Tibial artery (tissue), 4 donors: ENCODE data around the gene CPSF3.
"Not testable (repeated sequence)": the region's sequence is repeated elsewhere in the genome, so short reads cannot be mapped to it uniquely, and the experiment has no call there.

Experiments used
- DNase-seq, 2 donors: peaks; one replicate each; pipeline ENCODE4 v3.0.0-alpha.2; 2019
- H3K27ac ChIP-seq, 2 donors: fragments of 200-600 bp; sonication (generic) in 1 of 2; 1 replicate in 1 of 2; 2 replicates in 1 of 2; pipeline ENCODE4 v1.5.1; 2018 to 2019; ENCODE audit warnings: mild to moderate bottlenecking in 1 of 2
- H3K27me3 ChIP-seq, 2 donors: fragments of 200-600 bp; sonication (generic) in 1 of 2; one replicate each; pipeline versions ENCODE4 v1.5.1 to v1.6.0; 2016 to 2019
- H3K36me3 ChIP-seq, 3 donors: fragments of 200-600 bp; sonication (generic) in 2 of 3; one replicate each; pipeline ENCODE4 v1.5.1; 2016 to 2019; ENCODE audit warnings: mild to moderate bottlenecking in 2 of 3
- H3K4me1 ChIP-seq, 4 donors: fragments of 200-600 bp; sonication (generic) in 2 of 4; 1 replicate in 3 of 4; 2 replicates in 1 of 4; pipeline ENCODE4 v1.5.1; 2016 to 2019
- H3K4me3 ChIP-seq, 2 donors: fragments of 200-600 bp; sonication (generic) in 1 of 2; 1 replicate in 1 of 2; 2 replicates in 1 of 2; pipeline ENCODE4 v1.5.1; 2018 to 2019; ENCODE audit warnings: mild to moderate bottlenecking in 2 of 2
- H3K9me3 ChIP-seq, 3 donors: fragments of 200-600 bp; sonication (generic) in 1 of 3; one replicate each; pipeline ENCODE4 v1.5.1; 2016 to 2019
- intact Hi-C: fragments of 100-400 bp; cut with DNase I; formaldehyde crosslinking; loops from one replicate; pipeline ENCODE4 v1.15.0; 2023; ENCODE audit warnings: low total_unique reads
- TF ChIP-seq, protein P1 (sequence below), 2 experiments: fragments of 200-600 bp in 1 of 2; fragments of 450-650 bp in 1 of 2; IDR thresholded peaks; one replicate each; pipeline ENCODE4 v1.5.1; 2017 to 2019; ENCODE audit warnings: antibody characterized with exemption in 2 of 2, mild to moderate bottlenecking in 1 of 2, moderate library complexity in 1 of 2

Gene CPSF3

DNA sequence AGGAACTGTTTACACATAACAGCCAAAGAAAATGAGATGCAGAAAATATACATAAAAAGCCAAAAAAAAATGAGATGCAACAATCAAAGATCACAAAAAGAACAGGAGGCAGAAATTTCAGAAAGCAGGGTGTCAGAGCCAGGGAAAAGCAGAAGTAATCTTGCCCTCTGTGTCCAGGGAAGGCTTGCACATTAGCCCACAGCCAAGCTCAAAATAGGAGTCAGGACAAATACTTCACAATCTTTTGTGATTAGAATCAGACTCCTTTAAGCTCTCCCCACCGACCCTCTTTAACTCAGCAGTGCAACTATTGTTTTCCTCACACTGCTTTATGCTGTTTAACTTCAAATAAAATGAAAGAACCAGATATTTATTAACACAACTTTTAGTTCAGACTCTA, 85.5 kb downstream of the CPSF3 start:
- H3K4me3 ChIP-seq, result no peak overlapping the region
- peaks cover 0 to 21% (median 0%) of the 10 kb centered on the region in 4 donors for H3K4me1 ChIP-seq
- no peak for DNase-seq
- intact Hi-C loops, result no loop called here
- peak overlapping the region in 1 of 2 donors; percentile 35 for H3K27ac ChIP-seq
- H3K9me3 ChIP-seq, result no peaks in the 10 kb centered on the region
- H3K36me3 ChIP-seq, result peaks cover 19 to 61% (median 60%) of the 10 kb centered on the region in 3 donors
- TF ChIP-seq, protein P1, sequence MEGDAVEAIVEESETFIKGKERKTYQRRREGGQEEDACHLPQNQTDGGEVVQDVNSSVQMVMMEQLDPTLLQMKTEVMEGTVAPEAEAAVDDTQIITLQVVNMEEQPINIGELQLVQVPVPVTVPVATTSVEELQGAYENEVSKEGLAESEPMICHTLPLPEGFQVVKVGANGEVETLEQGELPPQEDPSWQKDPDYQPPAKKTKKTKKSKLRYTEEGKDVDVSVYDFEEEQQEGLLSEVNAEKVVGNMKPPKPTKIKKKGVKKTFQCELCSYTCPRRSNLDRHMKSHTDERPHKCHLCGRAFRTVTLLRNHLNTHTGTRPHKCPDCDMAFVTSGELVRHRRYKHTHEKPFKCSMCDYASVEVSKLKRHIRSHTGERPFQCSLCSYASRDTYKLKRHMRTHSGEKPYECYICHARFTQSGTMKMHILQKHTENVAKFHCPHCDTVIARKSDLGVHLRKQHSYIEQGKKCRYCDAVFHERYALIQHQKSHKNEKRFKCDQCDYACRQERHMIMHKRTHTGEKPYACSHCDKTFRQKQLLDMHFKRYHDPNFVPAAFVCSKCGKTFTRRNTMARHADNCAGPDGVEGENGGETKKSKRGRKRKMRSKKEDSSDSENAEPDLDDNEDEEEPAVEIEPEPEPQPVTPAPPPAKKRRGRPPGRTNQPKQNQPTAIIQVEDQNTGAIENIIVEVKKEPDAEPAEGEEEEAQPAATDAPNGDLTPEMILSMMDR (IDR thresholded peaks at IDR 0.05), result no peak
- no peaks in the 10 kb centered on the region for H3K27me3 ChIP-seq

DNA sequence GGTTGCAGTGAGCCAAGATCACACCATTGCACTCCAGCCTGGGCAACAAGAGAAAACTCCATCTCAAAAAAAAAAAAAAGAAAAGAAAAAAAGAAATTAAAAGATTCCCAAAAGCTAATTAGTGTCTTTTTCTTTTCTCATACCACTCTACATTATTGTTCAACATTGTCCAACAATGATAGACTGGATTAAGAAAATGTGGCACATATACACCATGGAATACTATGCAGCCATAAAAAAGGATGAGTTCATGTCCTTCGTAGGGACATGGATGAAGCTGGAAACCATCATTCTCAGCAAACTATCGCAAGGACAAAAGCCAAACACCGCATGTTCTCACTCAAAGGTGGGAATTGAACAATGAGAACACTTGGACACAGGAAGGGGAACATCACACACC, 90.5 kb downstream of the CPSF3 start:
- intact Hi-C loops, H3K27ac ChIP-seq, H3K9me3 ChIP-seq, DNase-seq, H3K27me3 ChIP-seq, H3K4me3 ChIP-seq: not testable (repeated sequence)
- H3K36me3 ChIP-seq, result peaks cover 35 to 54% (median 52%) of the 10 kb centered on the region in 3 donors
- peaks cover 0 to 16% (median 0%) of the 10 kb centered on the region in 4 donors for H3K4me1 ChIP-seq

DNA sequence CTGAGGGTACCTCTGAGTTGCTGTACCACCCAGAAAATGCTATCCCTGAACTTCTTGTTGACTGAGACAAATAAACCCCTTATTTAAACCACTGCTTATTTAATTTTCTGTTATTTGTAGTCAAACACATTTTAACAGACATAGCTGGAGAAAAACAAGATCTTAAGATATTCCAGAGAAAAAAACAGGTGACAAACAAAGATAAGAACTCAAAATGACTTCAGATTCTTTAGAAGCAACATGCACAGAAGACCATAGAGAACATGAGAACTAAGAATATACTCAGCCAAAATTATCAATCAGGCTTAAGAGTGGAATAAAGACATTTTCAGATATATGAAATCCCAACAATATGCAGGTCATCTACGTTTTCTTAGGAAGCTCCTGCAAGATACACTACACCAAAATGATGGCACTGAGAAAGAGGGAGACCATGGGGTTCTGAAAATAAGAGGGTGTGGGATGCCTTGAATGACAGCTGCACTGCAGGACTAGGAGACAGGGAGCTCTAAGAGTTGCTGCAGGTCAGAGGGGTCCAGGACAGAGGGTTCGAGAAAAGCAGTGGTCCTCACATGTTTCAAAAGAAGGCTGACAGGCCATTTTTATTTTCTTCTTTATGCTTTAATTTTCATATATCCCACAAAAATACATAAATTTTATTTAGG, 93.8 kb downstream of the CPSF3 start:
- no peaks in the 10 kb centered on the region for H3K9me3 ChIP-seq
- H3K4me3 ChIP-seq, result no peak overlapping the region
- intact Hi-C loops, result no loop called here
- no peaks in the 10 kb centered on the region for H3K4me1 ChIP-seq
- no peak for DNase-seq
- peaks cover 54 to 83% (median 57%) of the 10 kb centered on the region in 3 donors for H3K36me3 ChIP-seq
- no peak overlapping the region for H3K27ac ChIP-seq
- TF ChIP-seq, protein P1 (IDR thresholded peaks at IDR 0.05), result no peak
- H3K27me3 ChIP-seq, result no peaks in the 10 kb centered on the region

DNA sequence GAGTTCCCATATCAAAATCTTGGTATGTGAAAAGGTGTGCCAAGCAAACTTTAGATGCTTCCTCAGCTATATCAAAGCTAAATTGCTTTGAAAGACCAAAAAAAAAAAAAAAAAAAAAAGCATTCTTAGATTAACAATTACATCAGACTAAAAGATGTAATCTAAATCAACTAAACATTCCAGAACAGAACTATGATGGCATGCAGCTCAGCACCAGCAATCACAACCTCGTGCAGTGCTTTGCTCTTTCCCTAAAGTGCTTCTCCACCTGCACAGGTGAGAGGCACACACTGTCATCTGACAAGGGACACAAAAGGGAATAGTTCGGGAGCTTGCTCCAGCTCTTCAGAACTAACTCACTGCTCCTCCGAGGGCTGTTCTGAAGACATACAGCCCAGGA, 94.7 kb downstream of the CPSF3 start:
- no peaks in the 10 kb centered on the region for H3K9me3 ChIP-seq
- no peaks in the 10 kb centered on the region for H3K4me1 ChIP-seq
- intact Hi-C loops, result no loop called here
- no peak for DNase-seq
- no peak overlapping the region for H3K27ac ChIP-seq
- no peaks in the 10 kb centered on the region for H3K27me3 ChIP-seq
- no peak overlapping the region for H3K4me3 ChIP-seq
- H3K36me3 ChIP-seq, result peaks cover 48 to 76% (median 52%) of the 10 kb centered on the region in 3 donors
- TF ChIP-seq, protein P1 (IDR thresholded peaks at IDR 0.05), result no peak

DNA sequence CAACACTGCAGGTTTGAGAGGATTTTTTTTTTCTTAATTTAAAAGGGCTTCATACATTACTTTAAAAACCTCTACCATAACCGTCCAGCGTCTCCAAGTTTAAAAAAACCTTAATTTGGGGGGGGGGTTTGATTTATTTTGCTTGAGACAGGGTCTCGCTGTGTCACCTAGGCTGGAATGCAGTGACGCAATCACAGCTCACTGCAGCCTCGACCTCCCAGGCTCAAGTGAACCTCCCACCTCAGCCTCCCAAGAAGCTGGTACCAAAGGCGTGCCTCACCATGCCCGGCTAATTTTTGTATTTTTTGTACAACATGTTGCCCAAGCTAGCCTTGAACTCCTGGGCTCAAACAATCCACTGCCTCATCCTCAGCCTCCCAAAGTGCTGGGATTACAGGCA, 95.3 kb downstream of the CPSF3 start:
- Histone ChIP-seq H3K4me1 (no peaks in the 10 kb centered on the region), H3K9me3 (no peaks in the 10 kb centered on the region), H3K27me3 (no peaks in the 10 kb centered on the region), H3K36me3 (peaks cover 42 to 76% (median 46%) of the 10 kb centered on the region in 3 donors), H3K4me3 (no peak overlapping the region), H3K27ac (no peak overlapping the region)
- DNase-seq, result no peak
- TF ChIP-seq, protein P1 (IDR thresholded peaks at IDR 0.05), result no peak
- intact Hi-C loops, result no loop called here

DNA sequence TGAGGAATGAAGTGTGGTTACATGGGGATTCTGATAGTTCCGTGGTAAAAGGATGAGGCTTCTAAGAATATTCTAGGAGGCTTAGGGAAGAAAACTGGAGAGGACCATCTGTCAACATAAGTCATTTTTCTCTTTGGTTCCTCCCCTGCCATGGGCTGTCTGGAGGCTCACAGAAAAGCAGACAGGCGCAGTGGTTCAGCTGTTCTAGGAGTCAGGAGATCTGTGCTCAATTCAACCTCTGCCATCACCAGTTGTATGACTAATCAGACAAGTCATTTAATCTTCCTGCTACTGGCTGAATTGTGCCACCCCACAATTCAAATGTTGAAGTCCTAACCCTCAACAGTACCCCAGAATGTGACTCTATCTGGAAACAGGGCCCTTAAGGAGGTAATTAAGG, 95.8 kb downstream of the CPSF3 start:
- H3K9me3 ChIP-seq, result no peaks in the 10 kb centered on the region
- intact Hi-C loops, result no loop called here
- no peak for DNase-seq
- H3K4me1 ChIP-seq, result no peaks in the 10 kb centered on the region
- H3K27me3 ChIP-seq, result no peaks in the 10 kb centered on the region
- H3K4me3 ChIP-seq, result no peak overlapping the region
- TF ChIP-seq, protein P1 (IDR thresholded peaks at IDR 0.05), result no peak
- peaks cover 43 to 79% (median 46%) of the 10 kb centered on the region in 3 donors for H3K36me3 ChIP-seq
- H3K27ac ChIP-seq, result no peak overlapping the region
